GM18508 (cell line): Measurements from ENCODE around the gene IL6R.

Source experiments
- ATAC-seq: cut with Tn5 transposase; IDR thresholded peaks from one replicate; pipeline ENCODE4 v1.9.1; 2021; ENCODE audit warnings: moderate number of reproducible peaks; ENCODE audit not compliant: insufficient read depth, unreplicated experiment

Gene IL6R

GRCh38 chr1:154443274-154444013, 38.3 kb downstream of the IL6R start:
- no peak for ATAC-seq

- no peak for ATAC-seq
Observed at GRCh38 chr1:154445040-154445472, 39.9 kb downstream of the IL6R start.

- no peak for ATAC-seq
Observed at GRCh38 chr1:154446292-154446691, 41.1 kb downstream of the IL6R start.

GRCh38 chr1:154446789-154447188, 41.6 kb downstream of the IL6R start:
- ATAC-seq = no peak

GRCh38 chr1:154448331-154448811, 43.2 kb downstream of the IL6R start:
- ATAC-seq = no peak

GRCh38 chr1:154453161-154453560, 48.0 kb downstream of the IL6R start:
- ATAC-seq = no peak

GRCh38 chr1:154453574-154454352, 48.6 kb downstream of the IL6R start:
- ATAC-seq = no peak

GRCh38 chr1:154454386-154455120, 49.4 kb downstream of the IL6R start:
- no peak for ATAC-seq

- no peak for ATAC-seq
Observed at GRCh38 chr1:154456631-154457030, 51.5 kb downstream of the IL6R start.

- ATAC-seq = no peak
Observed at GRCh38 chr1:154459080-154459479, 53.9 kb downstream of the IL6R start.

GRCh38 chr1:154460695-154461260, 55.6 kb downstream of the IL6R start:
- no peak for ATAC-seq

- no peak for ATAC-seq
Observed at GRCh38 chr1:154463512-154463990, 58.4 kb downstream of the IL6R start.

- no peak for ATAC-seq
Observed at GRCh38 chr1:154465621-154466195, 60.6 kb downstream of the IL6R start.

- no peak for ATAC-seq
Observed at GRCh38 chr1:154466206-154466605, 61.1 kb downstream of the IL6R start.

- ATAC-seq = no peak
Observed at GRCh38 chr1:154466921-154467417, 61.8 kb downstream of the IL6R start.

- ATAC-seq = no peak
Observed at GRCh38 chr1:154467434-154468102, 62.4 kb downstream of the IL6R start.

- ATAC-seq = no peak
Observed at GRCh38 chr1:154468535-154469250, 63.5 kb downstream of the IL6R start.

- no peak for ATAC-seq
Observed at GRCh38 chr1:154469844-154470560, 64.9 kb downstream of the IL6R start.
